AG20443 (cell line): ENCODE measurements around the gene FIBCD1.
"Not testable (repeated sequence)": the region's sequence is repeated elsewhere in the genome, so short reads cannot be mapped to it uniquely, and the experiment has no call there.

Experiments
- DNase-seq: peaks from one replicate; pipeline ENCODE4 v3.0.0; 2012; ENCODE audit warnings: low spot score, mixed read lengths

The FIBCD1 gene

GRCh38 chr9:130973686-130974281 is 34.7 kb upstream of the FIBCD1 start:
- no peak for DNase-seq

GRCh38 chr9:130972957-130973685 is 34.1 kb upstream of the FIBCD1 start:
- DNase-seq = no peak

GRCh38 chr9:130972277-130972956 is 33.4 kb upstream of the FIBCD1 start:
- no peak for DNase-seq

DNA sequence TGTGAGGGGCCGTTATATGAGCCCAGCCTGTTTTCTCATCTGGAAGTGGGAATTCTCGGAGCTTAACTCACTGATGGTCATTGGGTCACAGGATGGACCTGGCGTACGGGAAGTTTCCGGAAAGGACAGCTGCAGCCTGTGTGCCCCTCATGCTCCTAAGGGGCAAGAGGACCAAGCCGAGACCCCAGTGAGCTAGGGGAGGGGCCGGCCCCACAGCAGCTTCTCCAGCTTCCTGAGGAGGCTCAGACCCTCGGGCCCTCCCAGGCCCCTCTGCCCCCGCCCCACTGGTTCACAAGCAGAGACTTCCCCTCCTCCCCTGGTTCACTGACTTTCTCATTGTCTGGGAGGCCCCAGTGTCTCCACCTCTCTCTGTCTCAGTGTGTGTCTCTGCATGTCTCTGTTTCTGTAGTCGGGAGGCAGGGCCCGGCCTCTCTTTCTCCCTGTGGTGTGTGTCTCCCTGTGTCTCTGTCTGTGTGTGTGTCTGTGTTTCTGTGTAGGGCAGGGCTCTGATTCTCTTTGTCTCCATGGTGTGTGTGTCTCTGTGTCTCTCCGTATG is 32.3 kb upstream of the FIBCD1 start:
- DNase-seq = no peak

GRCh38 chr9:130970855-130971254 is 31.8 kb upstream of the FIBCD1 start:
- DNase-seq = no peak

DNA sequence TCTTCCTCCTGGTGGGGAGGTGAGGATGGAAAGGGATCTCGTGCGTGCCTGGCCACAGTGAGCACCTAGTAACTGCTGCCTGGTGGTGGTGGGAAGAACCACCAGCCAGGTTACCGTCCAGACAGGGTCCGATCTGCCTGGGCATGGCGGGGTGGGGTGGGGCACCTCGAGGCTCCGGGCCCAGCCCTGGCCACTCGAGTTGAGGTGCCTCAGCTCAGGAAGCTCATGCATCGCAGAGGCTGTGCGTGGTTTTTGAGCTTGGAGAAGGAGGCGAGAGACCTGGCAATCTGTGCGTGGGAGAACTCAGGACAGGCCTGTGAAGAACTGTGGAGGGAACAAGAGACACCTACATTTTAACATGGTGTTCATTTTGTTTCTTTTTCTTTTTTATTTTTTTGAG is 31.0 kb upstream of the FIBCD1 start:
- no peak for DNase-seq

DNA sequence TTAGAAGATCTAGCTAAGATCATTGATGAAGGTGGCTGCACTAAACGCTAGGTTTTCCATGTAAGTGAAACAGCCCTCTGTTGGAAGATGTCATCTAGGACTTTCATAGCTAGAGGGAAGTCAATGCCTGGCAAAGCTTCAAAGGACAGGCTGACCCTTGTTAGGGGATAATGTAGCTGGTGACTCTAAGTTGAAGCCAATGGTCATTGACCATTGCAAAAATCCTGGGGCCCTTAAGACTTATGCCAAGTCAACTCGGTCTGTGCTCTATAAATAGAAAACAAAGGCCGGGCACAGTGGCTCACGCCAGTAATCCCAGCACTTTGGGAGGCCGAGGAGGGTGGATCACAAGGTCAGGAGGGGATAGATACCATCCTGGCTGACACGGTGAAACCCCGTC is 26.6 kb upstream of the FIBCD1 start:
- no peak for DNase-seq

DNA sequence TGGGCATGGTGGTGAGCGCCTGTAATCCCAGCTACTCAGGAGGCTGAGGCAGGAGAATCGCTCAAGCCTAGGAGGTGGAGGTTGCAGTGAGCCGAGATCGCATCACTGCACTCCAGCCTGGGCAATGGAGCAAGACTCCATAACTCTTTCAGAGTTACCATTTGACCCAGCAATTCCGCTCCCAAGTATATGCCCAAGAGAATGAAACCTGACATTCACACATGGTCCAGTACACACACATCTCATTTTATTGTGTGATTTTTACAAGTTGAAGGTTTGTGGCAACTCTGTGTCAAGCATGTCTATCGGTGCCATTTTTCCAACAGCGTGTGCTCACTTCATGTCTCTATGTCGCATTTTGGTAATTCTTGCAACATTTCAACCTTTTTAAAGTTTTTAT is 24.9 kb upstream of the FIBCD1 start:
- no peak for DNase-seq

DNA sequence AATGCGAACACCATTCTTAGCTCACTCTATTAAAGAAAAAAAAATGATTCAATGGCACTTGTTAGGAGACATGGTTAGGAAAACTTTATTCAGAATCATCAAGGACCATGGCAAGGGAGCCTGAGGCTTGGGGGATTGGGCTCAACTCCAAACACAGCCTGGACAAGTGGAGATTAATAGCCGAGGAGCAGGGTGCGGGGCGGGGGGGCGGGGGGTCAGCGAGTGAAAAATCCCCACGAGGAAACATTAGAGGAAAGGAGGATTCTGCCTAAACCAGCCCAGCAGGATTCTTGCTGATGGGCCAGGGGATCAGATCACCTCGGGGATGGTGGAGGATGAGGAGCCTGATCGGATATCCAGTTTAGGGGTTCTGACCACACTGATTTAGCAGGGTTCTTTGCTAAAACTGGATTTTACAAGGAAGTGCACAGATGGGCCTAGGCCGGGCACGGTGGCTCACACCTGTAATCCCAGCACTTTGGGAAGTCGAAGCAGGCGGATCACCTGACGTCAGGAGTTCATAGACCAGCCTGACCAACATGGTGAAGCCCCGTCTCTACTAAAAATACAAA is 24.4 kb upstream of the FIBCD1 start:
- DNase-seq = no peak

- DNase-seq = peak; percentile 99
Observed at GRCh38 chr9:130962418-130963316, 23.6 kb upstream of the FIBCD1 start.

GRCh38 chr9:130961511-130962300 is 22.7 kb upstream of the FIBCD1 start:
- no peak for DNase-seq

- no peak for DNase-seq
Observed at GRCh38 chr9:130960522-130961378, 21.7 kb upstream of the FIBCD1 start.

DNA sequence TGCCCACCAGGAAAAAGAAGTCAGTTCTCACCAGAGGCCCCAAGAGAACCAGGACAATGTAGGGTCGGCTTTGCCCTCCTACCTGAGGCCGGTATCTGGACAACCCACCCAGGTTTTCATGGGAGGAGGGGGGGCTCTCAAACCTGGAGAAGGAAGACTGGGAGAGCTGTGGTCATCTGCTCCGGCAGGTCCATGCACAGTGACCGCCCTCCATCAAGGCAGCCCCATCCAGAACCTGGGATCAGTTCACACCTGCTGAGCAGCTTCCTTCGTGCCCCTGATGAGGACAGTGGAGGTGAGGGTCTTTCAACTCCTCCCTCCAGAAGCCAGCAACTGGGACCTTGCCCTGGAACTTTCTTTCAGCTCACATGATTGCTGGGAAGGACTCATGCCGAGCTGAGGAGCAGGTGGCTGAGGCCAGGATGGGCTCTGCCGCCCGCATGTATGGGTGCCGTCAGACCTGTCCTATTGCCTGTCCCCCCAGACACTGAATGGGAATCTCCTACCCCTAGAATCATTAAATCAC is 20.8 kb upstream of the FIBCD1 start:
- no peak for DNase-seq

DNA sequence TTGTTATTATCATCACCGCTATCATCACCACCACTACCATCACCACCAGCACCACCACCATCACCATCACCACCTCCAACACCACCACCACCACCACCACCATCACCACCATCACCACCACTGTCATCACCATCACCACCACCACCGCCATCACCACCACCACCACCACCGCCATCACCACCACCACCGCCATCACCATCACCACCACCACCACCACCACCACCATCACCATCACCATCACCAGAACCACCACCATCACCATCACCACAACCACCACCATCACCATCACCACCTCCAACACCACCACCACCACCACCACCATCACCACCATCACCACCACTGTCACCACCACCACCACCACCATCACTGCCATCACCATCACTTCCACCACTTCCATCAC is 19.5 kb upstream of the FIBCD1 start:
- not testable (repeated sequence) for DNase-seq

- DNase-seq = no peak
Observed at GRCh38 chr9:130957451-130958203, 18.6 kb upstream of the FIBCD1 start.

- no peak for DNase-seq
Observed at GRCh38 chr9:130956636-130957450, 17.8 kb upstream of the FIBCD1 start.

GRCh38 chr9:130955947-130956621 is 17.0 kb upstream of the FIBCD1 start:
- DNase-seq = no peak
